Mononuclear cell (primary cell): ENCODE data around the gene PHACTR1. TPM values are rescaled to one million over a fixed set of nuclear protein-coding genes. Genes with fewer than 3 reads are reported as not detected.

Experiments used
- H3K27me3 ChIP-seq: 2 replicates; pipeline ENCODE4 v1.6.0; 2011; ENCODE audit warnings: low read length, control low read depth; ENCODE audit not compliant: insufficient read depth
- H3K4me1 ChIP-seq: 2 replicates; pipeline ENCODE4 v1.5.1; 2011; ENCODE audit warnings: mild to moderate bottlenecking, low read length, control low read depth; ENCODE audit not compliant: insufficient read depth
- H3K4me3 ChIP-seq: 2 replicates; pipeline ENCODE4 v1.5.1; 2011; ENCODE audit warnings: mild to moderate bottlenecking, low read length, moderate library complexity
- H3K9me3 ChIP-seq: 2 replicates; pipeline ENCODE4 v1.5.1; 2011; ENCODE audit warnings: low read depth, mild to moderate bottlenecking, control low read depth, low read length
- total RNA-seq: library from RNA; depleted of rRNA; stranded (reverse); fragments of >200 nt; gene quantifications from one replicate; pipeline ENCODE4 v1.2.3, GENCODE V29; 2012

Gene PHACTR1
- total RNA-seq, 1 donor = 81.6 TPM

DNA sequence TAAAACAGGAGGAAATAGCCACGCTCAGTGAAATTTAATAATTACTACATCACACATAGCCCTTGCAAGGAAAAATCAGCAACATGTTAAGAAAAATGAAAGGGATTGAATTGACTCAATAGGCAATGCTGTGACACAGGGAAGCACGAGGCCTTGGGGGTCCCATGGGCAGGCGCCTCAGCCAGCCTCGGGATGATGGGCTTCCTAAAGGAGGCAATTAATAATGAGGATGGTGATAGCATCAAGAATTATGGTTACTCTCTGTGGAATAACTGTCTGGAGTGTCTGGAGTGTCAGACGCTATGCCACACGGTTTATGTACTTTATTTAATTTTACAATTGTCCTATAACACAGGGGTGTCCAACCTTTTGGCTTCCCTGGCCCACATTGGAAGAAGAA is 481.6 kb downstream of the PHACTR1 start:
- H3K4me1 ChIP-seq = peaks cover 10% of the 10 kb centered on the region
- H3K4me3 ChIP-seq = no peak overlapping the region
- H3K9me3 ChIP-seq = no peaks in the 10 kb centered on the region
- H3K27me3 ChIP-seq = no peaks in the 10 kb centered on the region

DNA sequence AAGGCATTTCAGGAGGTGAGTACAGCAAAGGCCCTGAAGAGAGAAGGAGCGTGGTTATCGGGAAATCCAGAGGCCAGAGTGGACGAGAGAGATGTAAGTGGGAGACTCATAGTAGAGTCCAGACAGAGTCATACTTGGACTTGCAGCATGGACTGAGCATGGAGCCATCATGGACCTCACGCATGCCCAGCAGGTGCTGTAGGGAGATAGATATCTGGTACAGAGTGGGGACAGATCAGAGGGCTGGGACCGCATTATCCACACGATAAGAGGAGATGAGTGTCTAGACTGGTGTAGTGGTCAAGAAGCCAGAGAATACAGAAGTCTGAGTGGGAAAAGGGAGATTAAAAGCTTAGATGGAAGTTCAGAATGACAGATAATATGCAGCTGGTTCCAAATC is 484.8 kb downstream of the PHACTR1 start:
- H3K4me1 ChIP-seq = peaks cover 12% of the 10 kb centered on the region
- no peaks in the 10 kb centered on the region for H3K9me3 ChIP-seq
- H3K4me3 ChIP-seq = no peak overlapping the region

DNA sequence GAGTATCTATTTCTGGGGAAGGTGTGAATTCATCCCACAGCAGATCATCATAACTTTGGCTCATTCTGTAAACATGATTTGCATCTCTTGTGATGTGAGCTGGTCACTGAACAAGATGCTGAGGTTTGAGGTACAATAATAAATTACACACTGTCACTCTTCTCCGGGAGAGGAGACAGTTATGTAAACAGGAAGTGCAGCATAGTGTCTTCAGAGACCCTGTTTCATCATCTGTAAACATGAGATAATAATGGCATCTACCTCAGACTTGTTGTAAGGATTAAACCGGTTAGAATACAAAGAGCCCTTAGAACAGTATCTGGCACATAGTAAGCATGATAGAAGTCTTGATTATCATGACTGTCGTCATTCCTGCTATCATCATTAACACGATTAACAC is 486.6 kb downstream of the PHACTR1 start:
- Histone ChIP-seq H3K4me3 (no peak overlapping the region), H3K27me3 (no peaks in the 10 kb centered on the region), H3K4me1 (peaks cover 12% of the 10 kb centered on the region), H3K9me3 (no peaks in the 10 kb centered on the region)

More for the DNA sequence above, 484.8 kb downstream of the PHACTR1 start:
- H3K27me3 ChIP-seq = no peaks in the 10 kb centered on the region

DNA sequence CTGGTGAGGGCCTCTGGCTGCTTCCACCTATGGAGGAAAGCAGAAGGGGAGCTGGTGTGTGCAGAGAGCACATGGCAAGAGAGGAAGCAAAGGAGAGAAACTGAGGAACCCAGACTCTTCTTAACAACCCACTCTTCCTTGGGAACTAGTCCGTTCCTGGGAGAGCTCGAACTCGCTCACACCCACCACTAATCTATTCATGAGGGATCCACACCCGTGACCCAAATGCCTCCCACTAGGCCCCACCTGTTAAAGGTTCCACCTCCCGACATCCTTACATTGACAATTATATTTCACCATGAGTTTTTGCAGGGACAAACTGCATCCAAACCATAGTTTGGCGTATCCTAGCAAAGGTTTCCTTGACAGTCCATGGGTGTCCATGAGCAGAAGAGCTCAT is 488.5 kb downstream of the PHACTR1 start:
- Histone ChIP-seq H3K27me3 (no peaks in the 10 kb centered on the region), H3K9me3 (no peaks in the 10 kb centered on the region), H3K4me3 (no peak overlapping the region), H3K4me1 (peaks cover 12% of the 10 kb centered on the region)

GRCh38 chr6:13212096-13212495 is 495.5 kb downstream of the PHACTR1 start:
- H3K27me3 ChIP-seq = no peaks in the 10 kb centered on the region
- no peak overlapping the region for H3K4me3 ChIP-seq
- H3K4me1 ChIP-seq = peaks cover 7% of the 10 kb centered on the region
- H3K9me3 ChIP-seq = no peaks in the 10 kb centered on the region

GRCh38 chr6:13212538-13212937 is 496.0 kb downstream of the PHACTR1 start:
- Histone ChIP-seq H3K4me3 (no peak overlapping the region), H3K9me3 (no peaks in the 10 kb centered on the region), H3K27me3 (no peaks in the 10 kb centered on the region), H3K4me1 (peaks cover 12% of the 10 kb centered on the region)

- Histone ChIP-seq H3K4me3 (no peak overlapping the region), H3K27me3 (no peaks in the 10 kb centered on the region), H3K9me3 (no peaks in the 10 kb centered on the region), H3K4me1 (peaks cover 14% of the 10 kb centered on the region)
Observed at GRCh38 chr6:13215390-13215789, 498.8 kb downstream of the PHACTR1 start.

DNA sequence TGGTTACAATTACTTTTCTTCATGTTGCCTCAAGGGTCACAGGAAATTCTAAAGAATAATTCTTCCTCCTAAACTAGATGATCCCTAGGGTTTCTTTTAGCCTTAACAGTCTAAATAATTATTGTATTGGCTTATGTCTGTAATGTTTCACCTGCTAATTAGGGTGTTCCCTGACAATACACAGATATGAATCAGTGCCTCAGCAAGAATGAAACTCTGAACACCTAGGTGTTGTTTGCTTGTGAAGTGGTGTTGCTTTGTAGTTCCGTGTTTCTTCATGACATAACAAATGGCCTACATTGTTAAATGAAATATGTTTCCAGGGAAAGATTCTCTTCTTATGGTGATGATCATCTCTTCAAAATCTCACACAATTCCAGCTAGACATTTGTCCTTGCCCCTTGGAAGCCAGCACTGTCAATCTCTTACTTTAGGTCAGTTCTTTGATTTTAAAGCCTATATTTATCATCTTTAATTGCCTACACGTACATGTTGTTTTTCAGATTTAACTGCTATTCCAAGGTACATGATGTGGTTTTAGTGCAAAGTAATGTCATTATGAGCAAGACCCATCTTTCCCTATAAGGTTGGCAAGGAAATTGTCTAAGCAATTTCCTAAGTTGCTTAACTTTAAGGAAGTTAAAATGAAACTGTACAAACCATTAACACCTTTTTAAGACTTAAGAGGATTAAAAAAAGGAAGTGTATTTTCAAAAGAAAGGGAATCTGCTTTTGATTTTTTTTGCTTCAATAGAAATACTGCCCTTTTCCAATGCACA is 499.9 kb downstream of the PHACTR1 start:
- Histone ChIP-seq H3K4me3 (no peak overlapping the region), H3K27me3 (no peaks in the 10 kb centered on the region), H3K4me1 (peaks cover 14% of the 10 kb centered on the region), H3K9me3 (no peaks in the 10 kb centered on the region)

- H3K27me3 ChIP-seq = no peaks in the 10 kb centered on the region
- H3K4me1 ChIP-seq = peaks cover 14% of the 10 kb centered on the region
- no peak overlapping the region for H3K4me3 ChIP-seq
- no peaks in the 10 kb centered on the region for H3K9me3 ChIP-seq
Observed at GRCh38 chr6:13217206-13217905, 500.8 kb downstream of the PHACTR1 start.

GRCh38 chr6:13220266-13220665 is 503.7 kb downstream of the PHACTR1 start:
- H3K4me3 ChIP-seq = no peak overlapping the region
- no peaks in the 10 kb centered on the region for H3K27me3 ChIP-seq
- no peaks in the 10 kb centered on the region for H3K9me3 ChIP-seq
- peaks cover 14% of the 10 kb centered on the region for H3K4me1 ChIP-seq

- no peaks in the 10 kb centered on the region for H3K27me3 ChIP-seq
- no peaks in the 10 kb centered on the region for H3K9me3 ChIP-seq
- H3K4me1 ChIP-seq = peaks cover 7% of the 10 kb centered on the region
- no peak overlapping the region for H3K4me3 ChIP-seq
Observed at GRCh38 chr6:13222048-13222447, 505.5 kb downstream of the PHACTR1 start.

DNA sequence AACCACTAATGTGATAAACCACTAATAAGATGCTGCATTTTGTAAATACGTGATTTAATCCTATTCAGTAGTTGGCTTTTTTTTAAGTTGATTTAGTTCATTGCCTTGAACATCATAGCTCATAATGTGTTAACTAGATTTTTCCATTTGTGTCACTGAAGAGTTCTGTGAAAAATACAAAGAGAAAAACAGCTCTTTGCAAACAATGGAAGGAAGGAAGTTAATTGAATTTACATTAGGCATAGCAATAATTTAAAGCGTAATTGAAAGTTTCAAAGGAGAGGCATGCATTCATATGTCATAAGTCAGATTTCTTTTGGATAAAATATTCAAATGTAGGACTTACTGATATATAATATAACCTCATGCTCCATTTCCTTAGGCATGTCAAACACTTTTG is 509.5 kb downstream of the PHACTR1 start:
- Histone ChIP-seq H3K9me3 (no peaks in the 10 kb centered on the region), H3K4me3 (no peak overlapping the region), H3K27me3 (no peaks in the 10 kb centered on the region), H3K4me1 (peaks cover 17% of the 10 kb centered on the region)

DNA sequence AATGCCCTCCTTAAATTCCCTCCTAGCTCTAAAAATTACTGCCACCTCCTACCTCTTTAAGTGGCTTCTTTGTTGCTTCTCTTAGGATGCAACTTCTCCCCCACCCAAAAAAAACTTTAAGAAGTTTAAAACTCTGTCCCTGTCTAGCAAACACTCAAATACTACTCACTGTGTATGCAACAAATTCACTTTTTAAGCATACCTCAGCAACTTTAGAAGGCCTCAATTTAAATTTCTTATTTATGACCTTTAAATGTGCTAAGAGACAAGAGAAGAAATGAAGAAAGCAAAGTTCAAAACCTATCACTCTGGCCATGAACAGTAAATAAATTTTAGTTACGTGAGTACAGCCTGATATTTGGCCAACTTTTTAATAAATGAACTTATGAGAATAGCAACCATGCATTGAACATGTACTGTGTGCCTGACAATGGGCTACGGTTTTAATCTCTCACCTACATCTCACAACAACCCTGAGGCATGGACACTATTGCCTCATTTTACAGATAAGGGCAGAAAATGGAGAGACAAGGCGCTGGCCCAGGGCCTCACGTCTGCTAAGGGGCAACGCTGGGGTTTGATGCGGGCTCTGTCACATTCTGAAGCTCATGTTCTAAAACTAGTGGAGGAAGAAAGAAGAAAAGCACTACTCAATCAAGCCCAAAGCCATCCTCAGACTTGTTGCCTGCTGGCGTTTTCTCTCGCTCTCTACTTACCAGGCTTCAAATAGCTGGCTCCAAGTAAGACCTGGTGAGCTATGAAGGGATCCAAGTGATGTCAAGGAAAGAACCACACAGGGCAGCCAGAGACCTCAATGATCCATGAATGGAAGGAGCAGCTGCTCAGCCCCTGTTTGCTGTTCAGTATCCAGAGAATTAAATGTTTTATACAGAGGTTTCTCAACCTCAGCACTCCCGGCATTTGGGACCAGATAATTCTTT is 512.0 kb downstream of the PHACTR1 start:
- H3K4me1 ChIP-seq = peaks cover 17% of the 10 kb centered on the region
- H3K9me3 ChIP-seq = no peaks in the 10 kb centered on the region
- H3K4me3 ChIP-seq = no peak overlapping the region
- no peaks in the 10 kb centered on the region for H3K27me3 ChIP-seq

GRCh38 chr6:13229205-13230085 is 512.9 kb downstream of the PHACTR1 start:
- H3K9me3 ChIP-seq = no peaks in the 10 kb centered on the region
- peaks cover 17% of the 10 kb centered on the region for H3K4me1 ChIP-seq
- no peak overlapping the region for H3K4me3 ChIP-seq
- H3K27me3 ChIP-seq = no peaks in the 10 kb centered on the region
